Stimulated activated CD4-positive, alpha-beta T cell treated with anti-CD3 and anti-CD28 coated beads, TNF-alpha, amount 100 ng/mL, for 24 hours (primary cell): ENCODE data around the gene NGEF.

Experiments used
- DNase-seq, 3 experiments: peaks; one replicate each; pipeline ENCODE4 v3.0.0-alpha.2; 2020; ENCODE audit warnings: low read depth in 3 of 3

The NGEF gene

DNA sequence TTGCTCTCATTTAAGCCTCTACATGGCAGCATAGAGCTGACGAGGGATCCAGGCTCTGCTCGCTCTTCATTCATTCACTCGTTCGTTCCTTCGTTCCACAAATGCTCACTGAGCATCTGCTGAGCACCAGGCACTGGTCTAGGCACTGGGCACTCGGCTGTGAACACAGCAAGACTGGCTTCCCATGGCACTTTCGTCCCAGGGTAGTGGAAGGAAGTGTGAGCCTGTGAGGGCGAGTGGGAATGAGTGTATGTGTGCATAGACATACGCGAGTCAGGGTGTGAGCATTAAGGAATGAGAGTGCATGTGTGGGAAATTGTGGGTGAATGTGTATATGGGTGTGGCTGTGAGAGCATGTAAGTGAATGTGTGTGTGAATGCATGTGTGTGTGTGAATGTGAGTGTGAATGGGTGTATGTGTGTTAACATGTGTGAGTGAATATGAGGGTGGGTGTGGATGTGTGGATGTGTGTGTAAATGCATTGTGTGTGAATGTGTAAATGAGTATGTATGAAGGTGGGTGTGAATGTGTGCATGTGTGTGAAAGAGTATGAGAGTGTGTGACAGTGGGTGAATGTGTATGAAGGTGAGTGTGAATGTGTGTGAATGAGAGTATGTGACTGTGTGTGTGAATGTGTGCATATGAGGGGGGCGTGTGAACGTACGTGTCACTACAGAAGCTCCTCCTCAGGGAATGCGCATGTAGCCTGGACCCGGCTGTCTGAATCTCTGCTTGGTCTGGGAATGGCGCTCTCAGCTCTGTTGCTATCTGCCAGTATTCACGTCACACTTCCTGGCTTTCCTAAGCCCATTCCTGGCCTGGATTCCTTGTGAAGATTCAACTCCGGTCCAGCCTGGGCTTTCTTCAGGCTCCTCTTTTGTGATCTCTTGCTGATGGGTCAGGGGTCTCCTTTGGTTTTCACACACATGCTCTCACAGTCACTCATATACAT, 114.2 kb downstream of the NGEF start:
- no peak for DNase-seq

DNA sequence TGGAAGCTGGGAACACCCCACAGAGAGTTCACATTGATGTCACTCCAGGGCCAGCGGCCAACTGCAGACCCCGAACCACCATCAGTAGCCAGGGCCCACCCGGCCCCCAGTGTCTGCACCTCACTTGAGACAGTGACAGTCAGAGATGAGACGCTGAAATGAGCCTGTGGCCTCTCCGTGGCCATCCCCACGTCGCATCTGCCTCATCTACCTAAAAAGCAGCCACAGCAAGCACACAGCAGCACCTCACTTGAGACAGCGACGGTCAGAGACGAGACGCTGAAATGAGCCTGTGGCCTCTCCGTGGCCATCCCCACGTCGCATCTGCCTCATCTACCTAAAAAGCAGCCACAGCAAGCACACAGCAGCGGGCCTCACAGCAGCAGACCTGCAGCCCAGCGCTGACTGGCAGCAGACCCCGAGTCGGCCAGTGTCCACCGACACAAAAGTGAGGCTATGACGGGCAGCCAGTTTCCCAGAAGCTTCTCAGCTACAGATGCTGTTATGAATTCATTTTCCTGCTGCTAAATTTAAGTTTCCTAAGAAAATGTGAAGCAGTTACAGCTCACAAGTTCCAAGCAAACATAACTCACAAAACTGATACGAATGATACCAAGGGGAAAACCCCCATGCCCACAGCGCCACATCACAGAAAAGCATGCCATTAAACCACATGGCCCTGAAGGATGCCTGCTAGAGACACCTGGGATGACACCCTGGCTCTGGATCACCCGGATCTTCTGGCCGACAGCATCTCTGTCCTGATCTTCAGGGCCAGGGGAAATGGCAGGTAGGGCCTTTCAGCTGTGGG, 115.3 kb downstream of the NGEF start:
- peak in 2 of 3 experiments; percentile 16 to 66 for DNase-seq

DNA sequence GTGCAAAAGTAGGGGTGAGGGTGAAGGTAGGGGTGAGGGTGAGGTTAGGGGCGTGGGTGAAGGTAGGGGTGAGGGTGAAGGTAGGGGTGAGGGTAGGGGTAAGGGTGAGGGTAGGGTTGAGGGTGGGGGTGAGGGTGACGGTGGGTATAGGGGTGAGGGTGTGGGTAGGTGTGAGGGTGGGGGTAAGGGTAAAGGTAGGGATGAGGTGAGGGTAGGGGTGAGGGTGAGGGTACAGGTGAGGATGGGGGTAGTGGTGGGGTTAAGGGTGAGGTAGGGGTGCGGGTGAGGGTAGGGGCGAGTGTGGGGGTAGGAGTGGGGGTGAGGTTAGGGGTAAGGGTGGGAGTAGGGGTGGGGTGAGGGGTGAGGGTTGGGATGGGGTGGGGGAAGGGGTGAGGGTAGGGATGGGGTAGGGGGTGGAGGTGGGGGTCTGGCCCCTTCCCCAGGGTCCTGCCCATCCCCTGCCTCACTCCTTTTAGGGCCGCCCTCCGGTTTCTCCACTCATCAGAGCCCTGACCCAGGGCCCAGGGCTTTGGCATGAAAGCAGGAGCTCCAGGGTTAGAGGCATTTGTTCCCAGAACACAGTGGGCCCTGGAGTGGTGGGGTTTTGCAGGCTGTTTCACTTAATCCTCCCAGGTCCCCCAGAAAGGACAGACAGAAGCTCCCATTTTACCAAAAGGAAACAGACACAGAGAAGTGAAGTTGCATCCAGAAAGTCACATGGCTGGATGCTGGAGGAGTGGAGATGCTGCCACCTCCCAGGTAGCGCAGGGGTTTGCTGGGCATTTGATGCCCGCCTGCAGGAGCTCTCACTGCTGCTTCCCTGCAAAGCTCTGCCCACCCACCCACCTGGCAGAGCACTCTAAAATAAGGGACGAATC, 116.1 kb downstream of the NGEF start:
- DNase-seq, result no peak

DNA sequence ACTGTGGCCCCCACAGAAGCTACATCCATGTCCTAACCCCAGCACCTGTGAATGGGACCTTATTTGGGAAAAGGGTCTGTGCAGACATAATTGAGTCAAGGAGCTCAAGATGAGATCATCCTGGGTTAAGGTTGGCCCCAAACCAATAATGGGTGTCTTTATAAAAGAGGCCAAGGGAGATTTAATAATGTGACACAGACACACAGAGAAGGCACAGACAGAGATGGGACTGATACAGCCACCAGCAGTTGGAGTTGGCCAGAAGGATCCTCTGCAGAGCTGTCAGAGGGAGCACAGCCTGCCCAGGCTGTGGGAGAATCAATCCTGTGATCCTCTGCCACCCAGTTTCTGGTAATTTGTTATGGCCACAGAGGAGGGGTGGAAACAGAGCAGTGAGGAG, 116.9 kb downstream of the NGEF start:
- DNase-seq, result no peak

DNA sequence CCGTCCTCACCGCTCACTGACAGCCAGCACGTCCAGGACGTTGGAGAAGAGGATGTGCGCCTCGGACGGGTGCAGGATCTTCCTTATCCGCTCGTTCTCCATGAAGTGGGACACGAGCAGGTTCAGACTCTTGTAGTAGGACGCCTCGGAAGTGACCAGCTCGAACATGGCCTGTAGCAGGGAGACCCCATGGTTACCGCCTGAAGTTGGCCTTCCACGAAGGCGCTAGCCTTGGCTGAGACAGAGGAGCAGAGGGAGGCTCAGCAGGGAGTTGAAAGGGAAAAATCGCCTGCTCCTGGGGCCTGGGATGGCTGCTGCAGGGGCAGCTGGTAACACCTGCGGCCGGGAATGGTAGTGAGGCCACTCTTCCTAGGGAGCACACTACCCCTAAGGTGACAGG, 118.3 kb downstream of the NGEF start:
- no peak for DNase-seq

DNA sequence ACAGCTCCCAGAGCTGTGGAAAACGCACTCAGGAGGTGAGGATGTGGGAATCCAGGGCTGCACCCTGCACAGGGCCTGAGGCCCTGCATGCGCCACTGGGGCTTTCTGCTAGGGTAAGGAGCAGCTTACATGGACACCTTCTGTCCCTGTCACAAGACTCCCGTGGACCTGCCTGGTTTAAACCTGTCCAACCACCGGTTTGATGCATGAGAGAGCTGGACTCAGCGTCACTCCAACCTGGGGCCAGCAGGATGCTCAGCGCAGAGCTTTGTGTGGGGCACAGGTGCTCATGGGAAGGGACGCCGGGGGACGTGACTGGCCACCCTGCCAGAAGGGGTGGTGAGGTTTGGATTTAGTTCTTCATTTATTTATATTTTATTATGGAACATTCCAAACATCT, 118.8 kb downstream of the NGEF start:
- DNase-seq, result no peak

DNA sequence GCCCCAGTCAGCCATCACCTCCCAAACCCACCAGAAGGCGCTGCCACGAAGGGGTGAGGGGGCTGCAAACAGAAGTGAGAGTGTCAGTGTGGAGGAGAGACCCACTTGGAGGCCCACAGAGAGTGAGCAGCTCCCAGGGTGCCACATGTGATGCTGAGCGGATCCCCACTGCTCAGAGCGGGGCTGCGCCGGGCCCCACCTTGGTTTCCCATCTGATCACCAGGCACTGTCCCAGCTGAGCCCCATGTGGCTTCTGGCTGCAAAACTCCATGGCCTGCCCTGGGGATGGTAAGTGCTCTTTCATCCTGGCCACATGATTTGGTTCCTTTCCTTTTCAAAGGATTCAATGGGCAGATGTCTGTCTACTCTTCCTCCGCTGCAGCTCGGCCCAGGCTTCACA, 119.2 kb downstream of the NGEF start:
- no peak for DNase-seq

DNA sequence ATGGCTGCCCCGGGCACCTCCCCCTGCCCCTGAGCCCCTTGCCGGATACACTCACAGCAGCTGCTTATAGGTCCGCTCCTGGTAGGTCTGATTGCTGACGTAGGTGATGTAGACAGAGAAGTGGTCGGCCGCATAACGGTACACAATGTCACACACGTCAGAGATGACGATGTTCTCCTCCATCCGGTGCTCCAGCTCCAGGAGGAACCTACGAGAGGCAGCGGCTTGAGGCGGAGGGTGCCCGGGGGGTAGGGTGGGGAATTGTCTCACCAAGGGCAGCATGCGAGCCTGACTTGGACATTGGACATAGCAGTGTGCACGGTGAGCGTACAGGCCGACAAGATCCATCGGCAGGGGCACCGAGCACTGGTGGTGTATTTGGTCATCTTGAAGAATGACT, 120.2 kb downstream of the NGEF start:
- no peak for DNase-seq

DNA sequence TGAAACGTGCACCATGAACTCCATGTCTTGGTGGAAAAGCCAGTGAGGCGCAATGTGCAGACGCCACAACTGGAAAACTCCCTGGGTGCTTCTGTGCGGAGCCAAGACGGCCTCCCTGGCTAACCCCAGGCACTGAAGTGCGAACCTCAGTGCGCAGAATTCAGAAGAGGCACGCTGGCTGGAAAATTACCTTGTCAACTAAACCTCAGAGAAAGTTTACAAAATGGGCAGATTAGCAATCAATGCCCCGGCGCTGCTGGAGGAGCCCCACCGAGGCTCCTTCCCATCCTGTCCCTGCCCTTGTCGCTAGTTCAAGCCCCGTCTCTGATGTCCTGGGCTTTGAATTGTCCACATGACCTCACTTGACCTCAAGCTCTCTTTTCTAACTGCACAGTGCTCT, 120.8 kb downstream of the NGEF start:
- no peak for DNase-seq

DNA sequence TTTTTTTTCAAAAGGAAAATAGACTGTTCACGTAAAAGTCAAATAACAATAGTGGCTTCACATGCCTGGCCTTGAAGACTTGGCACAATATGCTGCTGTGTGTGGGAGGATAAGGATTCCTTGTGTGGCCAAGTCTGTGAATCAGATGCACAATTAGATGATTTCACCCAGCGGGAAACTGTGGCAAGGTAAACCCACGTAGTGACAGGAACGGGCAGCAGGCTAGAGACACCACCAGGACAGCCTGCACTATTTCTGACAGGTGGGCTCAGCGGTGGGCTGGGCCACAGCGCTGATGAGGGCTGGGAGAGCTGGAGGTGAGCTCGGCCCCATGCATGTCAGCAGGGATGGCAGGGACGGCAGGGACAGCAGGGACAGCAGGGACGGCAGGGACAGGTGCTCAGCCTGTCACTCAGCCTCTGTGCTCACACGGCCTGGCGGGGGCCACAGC, 121.4 kb downstream of the NGEF start:
- no peak for DNase-seq

DNA sequence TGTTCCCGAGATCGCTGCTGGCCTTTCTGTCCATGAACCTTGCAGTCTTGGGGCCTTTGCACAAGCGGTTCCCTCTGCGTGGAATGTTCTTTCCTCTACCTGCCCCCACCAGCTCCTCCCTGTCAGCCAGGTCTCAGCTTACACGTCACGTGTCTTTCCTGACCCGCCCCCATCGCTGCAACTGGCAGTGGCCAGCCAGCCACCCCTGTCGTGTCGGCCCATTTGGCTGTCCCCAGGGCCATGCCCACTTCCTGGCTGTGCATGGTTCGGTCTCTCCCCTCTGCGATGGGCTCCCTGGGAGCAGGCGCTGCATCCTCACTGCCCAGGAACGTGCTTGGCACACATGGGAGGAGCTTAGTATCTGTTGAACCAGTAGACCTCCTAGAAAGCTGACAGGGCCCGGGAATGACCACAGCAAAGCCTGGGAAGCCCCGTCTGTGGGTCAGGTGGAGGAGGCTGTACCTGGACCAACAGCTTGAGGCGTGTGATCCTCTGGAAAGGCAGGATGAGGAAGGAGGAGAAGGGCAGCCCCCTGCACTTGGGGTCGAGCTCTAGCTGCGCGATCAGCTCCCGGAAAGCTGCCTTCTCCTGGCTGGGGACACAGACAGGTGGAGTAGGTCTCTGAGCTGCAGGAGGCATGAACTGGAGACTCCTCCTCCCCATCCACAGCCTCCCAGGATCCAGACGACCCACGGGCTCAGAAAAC, 122.0 kb downstream of the NGEF start:
- DNase-seq, result no peak

DNA sequence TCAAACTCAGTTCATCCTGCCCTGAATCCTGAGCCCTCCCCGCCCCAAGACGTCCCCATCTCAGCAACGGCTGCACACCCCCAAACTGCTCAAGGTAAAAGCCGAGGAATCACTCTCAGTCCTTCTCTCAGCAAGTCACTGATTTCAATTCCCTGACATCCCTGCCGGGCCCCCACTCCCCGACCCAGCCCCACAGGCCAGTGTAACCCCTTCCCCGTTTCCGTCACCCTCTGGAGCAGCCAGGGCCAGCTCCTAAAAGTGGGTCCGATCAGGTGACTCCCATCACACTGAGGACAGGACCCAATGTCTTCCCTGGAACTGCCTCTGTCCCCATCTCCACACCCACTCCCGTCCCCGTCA, 122.5 kb downstream of the NGEF start:
- no peak for DNase-seq

DNA sequence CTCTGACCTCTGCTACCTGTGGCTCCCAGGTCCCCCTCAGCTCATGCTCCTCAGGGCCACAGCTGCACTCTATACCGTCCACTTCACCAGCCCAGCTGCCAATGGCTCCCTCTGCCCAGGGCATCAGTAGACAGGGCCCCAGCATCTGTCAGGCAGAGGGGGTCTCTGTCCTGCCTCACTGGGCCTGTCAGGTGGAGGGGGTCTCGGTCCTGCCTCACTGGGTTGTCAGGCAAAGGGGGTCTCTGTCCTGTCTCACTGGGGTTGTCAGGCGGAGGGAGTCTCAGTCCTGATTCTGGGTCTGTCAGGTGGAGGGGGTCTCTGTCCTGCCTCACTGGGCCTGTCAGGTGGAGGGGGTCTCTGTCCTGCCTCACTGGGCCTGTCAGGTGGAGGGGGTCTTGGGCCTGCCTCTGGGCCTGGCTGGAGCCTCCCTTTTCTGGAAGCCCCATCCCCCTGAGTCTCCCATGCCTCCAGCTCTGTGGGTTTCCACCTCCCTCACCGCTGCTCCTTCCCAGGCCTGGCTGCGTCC, 123.1 kb downstream of the NGEF start:
- DNase-seq, result no peak

DNA sequence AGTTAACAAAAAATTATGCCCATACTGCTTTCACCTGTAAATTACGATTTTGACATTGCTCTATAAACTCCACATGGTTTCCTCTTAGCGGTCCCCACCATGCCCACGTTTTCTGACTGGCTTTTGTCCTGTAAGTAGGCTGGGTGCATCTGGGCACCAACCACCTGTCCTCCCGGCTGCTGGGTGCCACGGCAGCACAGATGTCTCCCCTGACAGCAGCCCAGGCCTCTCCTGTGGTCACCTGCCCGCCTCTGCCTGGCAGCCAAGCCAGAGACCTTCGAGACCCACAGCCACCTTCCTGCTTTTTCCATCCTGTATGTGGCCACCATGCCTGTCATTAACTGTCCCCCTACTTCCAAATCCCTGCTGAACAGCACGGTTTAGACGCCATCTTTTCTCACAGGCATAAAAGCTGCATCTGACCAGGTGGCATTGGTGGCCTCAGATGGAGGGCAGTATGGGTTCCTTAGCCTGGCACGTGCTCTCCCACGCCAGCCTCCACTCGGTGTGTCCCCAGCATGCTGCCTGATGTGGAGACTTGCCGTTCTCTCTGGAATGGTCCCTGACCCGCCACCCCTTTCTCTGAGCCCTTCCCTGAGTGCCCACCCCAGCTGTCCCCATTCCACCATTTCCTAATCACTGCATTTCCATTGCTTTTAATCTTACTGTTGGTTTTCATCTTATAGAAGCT, 124.1 kb downstream of the NGEF start:
- DNase-seq, result no peak

DNA sequence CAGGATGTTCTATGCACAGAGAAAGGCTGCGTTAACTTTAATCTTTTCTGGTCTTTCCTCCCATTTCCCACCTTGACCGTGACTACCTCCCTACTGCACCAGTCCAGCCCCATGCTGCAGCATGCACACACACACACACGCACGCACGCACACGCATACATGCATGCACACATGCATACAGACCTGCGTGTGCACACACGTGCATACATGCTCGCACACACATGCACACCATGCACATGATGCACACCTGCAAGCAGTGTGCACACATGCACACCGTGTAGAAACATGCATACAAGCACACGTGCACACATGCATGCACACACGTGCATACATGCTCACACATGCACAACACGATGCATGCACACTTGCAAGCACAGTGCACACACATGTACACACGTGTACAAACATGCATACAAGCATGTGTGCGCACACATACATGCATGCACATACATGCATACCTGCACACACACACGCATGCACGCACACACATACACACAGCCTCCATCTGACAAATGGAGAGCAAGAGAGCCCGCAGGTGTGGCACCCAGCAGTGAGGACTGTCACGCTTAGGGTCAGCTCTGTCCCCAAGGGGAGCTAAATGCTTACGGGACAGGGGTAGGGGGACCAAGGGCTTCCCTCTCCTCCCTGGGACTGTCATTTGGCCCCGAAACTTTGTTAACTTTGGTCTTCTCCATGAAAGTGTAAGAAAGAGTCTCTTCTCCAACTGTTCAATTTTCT, 124.8 kb downstream of the NGEF start:
- DNase-seq, result no peak

DNA sequence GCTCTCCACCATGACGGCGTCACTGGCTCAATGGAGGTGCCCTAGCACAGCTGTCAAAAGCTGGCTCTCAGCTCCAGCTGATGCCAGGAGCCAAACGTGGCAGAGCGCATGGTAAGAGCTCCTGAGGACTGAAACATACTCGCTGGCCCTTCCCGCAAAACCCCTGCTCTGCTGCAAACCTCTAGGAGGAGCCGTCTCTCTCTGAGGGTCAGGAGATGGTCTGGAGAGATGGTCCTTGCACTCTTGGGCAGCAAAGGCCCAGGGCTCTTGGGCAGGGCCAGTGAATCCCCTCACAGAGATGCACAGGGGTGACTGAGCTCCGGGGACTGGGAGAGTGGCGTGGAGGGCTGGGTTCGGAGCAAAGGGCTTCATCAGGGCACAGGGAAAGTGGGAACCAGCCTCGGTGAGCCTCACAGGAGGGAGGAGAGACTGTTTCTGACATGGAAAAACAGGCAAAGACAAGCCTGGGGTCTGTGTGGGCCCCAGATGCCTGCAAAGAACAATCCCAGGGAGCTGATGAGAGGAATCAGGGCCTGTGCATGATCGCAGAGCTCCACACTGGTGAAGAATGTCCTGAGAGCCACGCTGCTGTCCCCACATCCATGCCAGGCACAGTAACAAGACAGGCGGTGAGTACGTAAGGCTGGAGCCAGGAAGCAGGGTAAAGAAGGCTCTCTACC, 125.7 kb downstream of the NGEF start:
- no peak for DNase-seq

DNA sequence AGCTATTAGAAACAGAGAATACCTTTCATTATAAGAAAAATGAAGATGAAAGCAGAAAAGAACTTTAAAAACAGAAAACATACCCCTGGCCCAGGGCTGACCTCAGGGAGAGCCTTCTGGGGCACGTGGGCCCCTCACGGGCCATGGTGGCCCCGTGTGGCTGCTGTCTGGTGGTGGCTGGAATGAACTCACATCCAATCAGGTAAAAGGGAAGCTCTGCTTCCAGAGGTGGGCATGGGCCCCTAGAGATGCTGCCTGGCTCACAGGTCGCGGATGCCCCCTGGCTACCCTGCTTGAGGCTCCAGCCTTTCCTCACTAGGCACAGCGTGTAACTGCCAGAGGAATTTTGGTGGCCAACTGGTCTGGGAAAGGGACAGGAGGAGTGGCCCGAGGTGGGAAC, 126.4 kb downstream of the NGEF start:
- DNase-seq, result no peak

DNA sequence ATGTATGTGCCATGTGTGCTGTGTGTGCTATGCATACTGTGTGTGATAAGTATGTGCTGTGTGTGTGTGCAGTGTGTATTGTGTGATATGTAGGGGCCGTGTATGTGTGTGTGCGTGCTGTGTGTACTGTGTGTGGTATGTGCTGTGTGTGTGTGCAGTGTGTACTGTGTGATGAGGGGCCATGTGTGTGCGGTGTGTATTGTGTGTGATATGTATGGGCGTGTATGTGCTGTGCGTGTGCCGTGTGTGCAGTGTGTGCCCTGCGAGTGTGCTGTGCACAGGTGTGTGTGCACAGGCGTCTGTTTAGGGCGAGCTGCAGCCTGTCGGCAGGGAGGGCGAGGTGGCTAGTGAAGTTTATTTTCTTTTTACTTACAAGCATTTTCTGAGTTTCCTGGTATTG, 126.9 kb downstream of the NGEF start:
- no peak for DNase-seq

DNA sequence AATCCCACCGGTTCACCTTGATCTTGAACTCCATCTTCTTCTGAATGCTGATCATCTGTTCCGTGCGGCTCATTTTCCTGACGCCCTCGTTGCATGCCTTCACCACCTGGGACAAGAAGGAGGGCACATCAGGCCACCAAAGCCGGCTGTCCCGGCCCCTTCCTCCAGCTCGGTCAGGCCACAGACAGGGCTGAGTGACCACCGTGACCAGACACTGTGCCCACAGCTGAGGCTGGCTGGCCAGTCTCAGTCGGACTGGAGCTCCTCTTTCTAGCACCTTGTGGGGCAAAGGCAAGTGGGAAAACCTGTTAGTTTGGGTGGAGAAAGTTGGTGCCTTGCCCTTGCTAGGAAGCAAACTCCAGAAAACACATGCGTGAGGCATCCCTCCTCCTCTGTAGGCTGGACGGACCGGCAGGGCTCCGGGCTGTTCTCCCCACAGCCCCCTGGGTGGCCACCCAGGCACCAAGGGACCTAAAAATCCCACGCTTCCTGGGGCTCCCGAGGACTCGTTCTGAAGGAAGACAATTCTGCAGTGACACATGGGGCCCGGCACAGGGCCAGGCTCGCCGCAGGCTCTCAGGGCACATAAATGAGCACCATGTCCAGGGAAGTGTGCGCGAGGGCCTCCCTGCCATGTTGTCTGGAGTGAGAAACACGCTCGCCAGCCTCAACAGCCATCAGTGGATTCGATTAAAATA, 127.6 kb downstream of the NGEF start:
- DNase-seq, result no peak
